GM12874 (cell line): ENCODE measurements around the gene CYSLTR2.

Experiments used
- TF ChIP-seq, protein P1 (sequence below): IDR thresholded peaks from 2 replicates; pipeline ENCODE4 v1.5.1; 2011; ENCODE audit warnings: low read depth, mild to moderate bottlenecking, control low read depth, low read length, moderate library complexity; ENCODE audit not compliant: insufficient read depth

The CYSLTR2 gene

DNA sequence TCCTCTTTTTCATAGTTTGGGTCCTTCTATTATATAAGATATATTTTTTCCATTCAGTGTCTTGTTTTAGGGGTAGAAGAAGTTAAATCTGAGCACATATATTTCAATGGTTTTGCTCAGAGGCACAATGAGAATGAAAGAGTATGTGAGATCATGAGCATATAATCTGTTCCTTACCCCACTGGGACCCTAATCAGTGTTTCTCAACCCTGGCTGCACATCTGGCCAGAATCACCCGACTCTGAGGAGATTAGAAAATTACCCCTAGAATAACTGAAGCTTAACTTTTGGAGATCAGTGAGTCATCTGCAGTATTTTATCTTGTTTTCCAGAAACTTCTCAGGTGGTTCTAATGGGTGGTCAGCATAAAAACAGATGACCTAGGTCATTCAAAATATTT is 782 bp downstream of the CYSLTR2 start:
- TF ChIP-seq, protein P1, sequence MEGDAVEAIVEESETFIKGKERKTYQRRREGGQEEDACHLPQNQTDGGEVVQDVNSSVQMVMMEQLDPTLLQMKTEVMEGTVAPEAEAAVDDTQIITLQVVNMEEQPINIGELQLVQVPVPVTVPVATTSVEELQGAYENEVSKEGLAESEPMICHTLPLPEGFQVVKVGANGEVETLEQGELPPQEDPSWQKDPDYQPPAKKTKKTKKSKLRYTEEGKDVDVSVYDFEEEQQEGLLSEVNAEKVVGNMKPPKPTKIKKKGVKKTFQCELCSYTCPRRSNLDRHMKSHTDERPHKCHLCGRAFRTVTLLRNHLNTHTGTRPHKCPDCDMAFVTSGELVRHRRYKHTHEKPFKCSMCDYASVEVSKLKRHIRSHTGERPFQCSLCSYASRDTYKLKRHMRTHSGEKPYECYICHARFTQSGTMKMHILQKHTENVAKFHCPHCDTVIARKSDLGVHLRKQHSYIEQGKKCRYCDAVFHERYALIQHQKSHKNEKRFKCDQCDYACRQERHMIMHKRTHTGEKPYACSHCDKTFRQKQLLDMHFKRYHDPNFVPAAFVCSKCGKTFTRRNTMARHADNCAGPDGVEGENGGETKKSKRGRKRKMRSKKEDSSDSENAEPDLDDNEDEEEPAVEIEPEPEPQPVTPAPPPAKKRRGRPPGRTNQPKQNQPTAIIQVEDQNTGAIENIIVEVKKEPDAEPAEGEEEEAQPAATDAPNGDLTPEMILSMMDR: no peak

DNA sequence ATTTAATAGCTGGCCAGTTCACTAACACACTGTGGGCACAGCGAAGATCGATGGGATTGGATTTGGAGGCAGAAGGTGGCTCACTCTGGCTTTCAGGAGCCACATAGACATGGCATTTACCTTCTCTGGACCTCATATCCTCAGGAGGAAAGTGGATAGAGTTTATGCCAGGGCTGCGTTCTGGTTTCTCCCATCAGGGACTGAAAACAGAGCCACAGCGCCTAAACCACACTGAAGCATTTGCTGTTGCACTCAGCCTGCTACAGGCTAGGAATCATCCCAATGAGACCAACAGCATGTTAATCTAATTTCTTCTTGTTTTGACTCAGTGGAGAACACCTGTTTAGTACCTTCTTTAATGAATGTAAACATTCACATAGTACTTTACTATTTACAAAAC is 1.6 kb downstream of the CYSLTR2 start:
- TF ChIP-seq, protein P1: no peak

DNA sequence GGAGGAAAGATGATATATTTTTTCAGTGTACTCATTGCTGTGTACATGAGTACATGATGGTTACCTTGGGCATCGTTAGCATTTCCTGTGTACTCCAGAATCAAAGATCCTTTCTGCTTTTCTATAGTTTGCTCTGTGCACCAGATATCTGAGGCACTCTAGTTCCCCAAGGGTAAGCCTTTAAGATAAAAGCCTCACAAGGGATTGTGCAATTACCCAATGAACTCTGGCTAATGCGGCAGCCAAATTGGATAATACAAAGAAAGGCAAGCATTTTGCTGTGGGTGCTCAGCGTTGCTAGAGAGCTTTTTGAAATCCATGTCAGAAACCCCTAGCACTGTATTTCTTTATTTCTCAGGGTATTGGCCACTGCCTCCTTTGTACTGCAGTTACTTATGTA is 2.9 kb downstream of the CYSLTR2 start:
- TF ChIP-seq, protein P1: no peak

DNA sequence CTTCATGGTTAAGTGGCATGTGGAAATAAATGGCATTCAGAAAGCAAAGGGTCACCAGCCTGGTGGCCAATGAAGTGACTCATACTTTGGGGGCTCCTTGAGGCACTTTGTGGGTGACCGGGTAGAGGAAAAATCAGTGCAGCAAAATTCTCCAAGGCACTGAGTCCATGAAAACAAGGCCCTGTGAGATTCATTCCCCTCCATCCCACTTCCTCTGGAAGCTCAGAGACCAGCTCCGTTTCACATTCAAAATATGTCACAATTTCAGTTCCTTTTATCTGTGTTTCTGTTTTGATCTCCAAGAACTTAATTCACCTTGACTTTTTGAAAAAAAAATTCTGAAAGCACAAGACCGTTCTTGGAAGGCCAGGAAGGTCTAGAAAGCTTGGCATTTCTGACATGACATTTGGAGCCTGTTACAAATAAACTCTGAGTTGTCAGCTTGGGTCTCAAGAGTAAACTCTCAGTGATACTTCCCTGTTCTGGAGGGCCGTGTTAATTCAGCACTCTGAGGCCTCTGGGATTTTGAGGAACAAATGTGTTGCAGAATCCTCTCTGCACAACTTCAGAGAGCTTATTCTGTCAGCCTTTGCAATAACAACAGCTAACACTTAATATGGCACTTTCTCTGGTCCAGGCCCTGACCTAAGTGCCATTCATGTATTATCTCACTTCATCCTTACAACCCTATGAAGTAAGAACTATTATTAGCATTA is 6.8 kb downstream of the CYSLTR2 start:
- TF ChIP-seq, protein P1: no peak

DNA sequence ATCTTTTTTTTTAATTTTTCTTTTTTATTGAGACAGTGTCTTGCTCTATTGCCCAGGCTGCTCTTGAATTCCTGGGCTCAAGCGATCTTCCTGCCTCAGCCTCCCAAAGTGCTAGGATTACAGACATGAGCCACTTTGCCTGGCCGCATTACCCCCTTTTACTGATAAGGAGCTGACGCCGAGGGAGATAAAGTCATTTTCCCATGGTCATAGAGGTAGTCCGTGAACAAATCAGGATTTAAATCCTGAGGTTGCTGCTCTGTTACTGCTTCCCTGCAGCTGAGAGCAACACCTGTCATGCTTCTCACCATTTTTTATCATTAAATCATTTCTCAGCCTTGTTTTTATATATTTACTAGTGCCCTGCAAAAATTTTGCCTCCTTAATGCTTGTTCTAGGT is 7.4 kb downstream of the CYSLTR2 start:
- TF ChIP-seq, protein P1: no peak

DNA sequence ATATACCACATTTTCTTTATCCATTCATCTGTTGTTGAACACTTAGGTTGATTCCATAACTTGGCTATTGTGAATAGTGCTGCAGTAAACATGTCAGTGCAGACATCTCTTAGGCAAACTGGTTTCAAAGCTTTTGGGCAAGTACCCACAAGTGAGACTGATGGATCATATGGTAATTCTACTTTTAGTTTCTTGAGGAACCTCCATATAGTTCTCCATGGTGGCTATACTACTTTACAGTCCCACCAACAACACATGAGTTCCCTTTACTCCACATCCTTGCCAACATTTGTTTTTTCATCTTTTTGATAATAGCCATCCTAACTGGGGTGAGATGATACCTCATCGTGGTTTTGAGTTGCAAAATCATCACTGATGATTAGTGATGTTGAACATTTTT is 8.5 kb downstream of the CYSLTR2 start:
- TF ChIP-seq, protein P1: no peak

DNA sequence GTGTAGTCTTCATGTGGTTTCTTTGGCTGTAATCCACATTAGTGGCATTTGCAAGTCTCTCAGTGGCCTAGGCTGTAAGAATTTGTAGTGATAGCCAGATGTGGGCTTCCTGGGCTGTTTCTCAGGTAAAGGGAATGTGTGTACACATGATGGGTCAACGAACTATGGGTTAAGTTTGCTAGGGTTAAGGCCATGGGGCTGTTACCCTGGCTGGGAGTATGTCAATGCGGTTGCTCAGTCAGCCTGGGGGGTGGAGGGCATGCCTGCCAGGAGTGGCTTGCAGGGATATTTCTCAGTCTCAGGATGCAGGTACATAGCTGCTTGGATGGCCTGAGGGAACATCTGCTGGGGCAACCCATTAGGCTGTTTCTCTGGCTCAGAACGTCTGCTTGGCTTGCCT is 13.4 kb downstream of the CYSLTR2 start:
- TF ChIP-seq, protein P1: no peak
